ENCODE measurements around the gene PPFIBP1. TPM values are rescaled to one million over a fixed set of nuclear protein-coding genes. Genes with fewer than 3 reads are reported as not detected.

PPFIBP1 gene
- total RNA-seq, 5 donors from 2014 or later (not counting 1 experiment from before 2014, with no cell fraction given): 4.1 to 6.1 (median 5.8) TPM

DNA sequence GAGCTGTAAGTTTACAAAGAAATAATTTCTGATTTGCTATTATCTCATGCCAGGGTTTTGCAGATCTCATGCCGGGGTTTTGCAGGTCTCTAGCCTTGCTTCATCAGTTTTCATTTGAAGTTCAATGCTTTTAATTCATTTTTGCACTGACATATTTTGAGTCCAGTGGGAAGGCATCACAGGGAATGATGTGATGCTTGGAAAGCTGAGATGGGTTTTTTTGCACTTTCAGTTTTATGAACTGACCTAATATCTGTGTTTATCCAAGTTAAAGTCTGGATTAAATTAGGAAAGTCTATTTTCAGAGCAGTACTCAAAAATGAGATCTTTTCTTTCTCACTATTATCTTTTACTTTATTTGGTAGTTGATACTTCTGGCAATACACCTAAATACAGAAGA, 148.6 kb downstream of the PPFIBP1 start:
- Mint-ChIP-seq H3K27ac (no peak overlapping the region), H3K36me3 (peaks cover 20% of the 10 kb centered on the region), H3K9me3 (no peaks in the 10 kb centered on the region), H3K4me1 (no peaks in the 10 kb centered on the region), H3K27me3 (no peaks in the 10 kb centered on the region), H3K4me3 (no peak overlapping the region)
- ATAC-seq (replicated peaks in 1 of 4) (no peak), DNase-seq (no peak)
- Histone ChIP-seq H3K4me3 (ENCODE audit: control insufficient read depth in 1 of 2, extremely low read depth in 1 of 2, low read length in 1 of 2) (no peak overlapping the region), H3K9me3 (no peaks in the 10 kb centered on the region), H3K27ac (ENCODE audit: low read length) (no peak overlapping the region), H3K36me3 (ENCODE audit: control insufficient read depth in 2 of 2, extremely low read depth in 1 of 2, insufficient read depth in 1 of 2, low read length in 1 of 2) (no peaks in the 10 kb centered on the region), H3K27me3 (replicated peaks in 1 of 2; ENCODE audit: control insufficient read depth in 2 of 2, extremely low read depth in 1 of 2, insufficient read depth in 2 of 2, low read length in 1 of 2) (no peaks in the 10 kb centered on the region), H3K4me1 (ENCODE audit: control insufficient read depth in 1 of 2, extremely low read depth in 1 of 2, insufficient read depth in 2 of 2, low read length in 2 of 2) (no peaks in the 10 kb centered on the region)
- ChIA-PET CTCF (no interaction called here), POLR2A (no interaction called here)
- 100% methylated on average over 1 of the region's 1 CpG for WGBS (ENCODE audit: insufficient coverage)

DNA sequence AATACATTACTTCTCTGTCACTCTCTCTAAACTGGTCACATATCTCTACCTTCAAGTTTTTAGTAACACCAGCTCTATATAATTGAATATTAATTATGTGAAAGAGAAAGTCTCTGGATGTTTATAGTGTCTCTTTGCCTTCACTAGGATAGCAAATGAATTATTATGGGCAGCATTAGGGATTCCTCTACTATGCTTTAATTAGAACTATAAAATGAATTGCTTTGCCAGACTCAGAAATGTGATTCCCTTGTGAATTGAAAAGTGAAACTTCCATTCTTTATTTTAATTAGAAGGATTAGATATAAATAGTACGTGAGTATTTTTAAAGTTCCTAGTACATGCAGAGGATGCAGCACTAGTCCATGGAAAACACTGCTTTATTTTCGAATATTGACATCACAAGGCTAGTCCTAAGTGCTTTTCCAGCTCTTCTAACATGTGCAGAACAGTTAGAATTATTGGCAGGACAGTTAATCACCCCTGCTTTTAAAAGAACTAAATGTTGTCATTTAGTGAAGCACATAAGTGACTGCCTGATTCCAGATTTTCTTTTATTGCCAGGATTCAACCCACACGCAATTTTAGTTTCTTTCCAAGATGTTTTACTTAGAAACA, 149.2 kb downstream of the PPFIBP1 start:
- Mint-ChIP-seq H3K36me3 (peaks cover 14% of the 10 kb centered on the region), H3K27ac (no peak overlapping the region), H3K27me3 (no peaks in the 10 kb centered on the region), H3K4me3 (no peak overlapping the region), H3K4me1 (no peaks in the 10 kb centered on the region), H3K9me3 (no peaks in the 10 kb centered on the region)
- POLR2A ChIA-PET: interaction anchor here in 1 of 2 donors (0.6 kb wide), 1 partner anchor 14 kb away, joined by 4 read pairs; no protein-coding TSS in a partner anchor
- no peaks in the 10 kb centered on the region for H3K36me3 ChIP-seq (ENCODE audit: control insufficient read depth in 2 of 2, extremely low read depth in 1 of 2, insufficient read depth in 1 of 2, low read length in 1 of 2)
- no peak for DNase-seq
- WGBS (ENCODE audit: insufficient coverage): 64% methylated on average over 2 of the region's 3 CpGs
- no peaks in the 10 kb centered on the region for H3K9me3 ChIP-seq
- H3K27ac ChIP-seq (ENCODE audit: low read length): no peak overlapping the region
- no peak overlapping the region for H3K4me3 ChIP-seq (ENCODE audit: control insufficient read depth in 1 of 2, extremely low read depth in 1 of 2, low read length in 1 of 2)
- H3K4me1 ChIP-seq (ENCODE audit: control insufficient read depth in 1 of 2, extremely low read depth in 1 of 2, insufficient read depth in 2 of 2, low read length in 2 of 2): no peaks in the 10 kb centered on the region
- no peaks in the 10 kb centered on the region for H3K27me3 ChIP-seq (replicated peaks in 1 of 2; ENCODE audit: control insufficient read depth in 2 of 2, extremely low read depth in 1 of 2, insufficient read depth in 2 of 2, low read length in 1 of 2)
- CTCF ChIA-PET: no interaction called here
- ATAC-seq (replicated peaks in 1 of 4): no peak

GRCh38 chr12:27674989-27675388, 151.0 kb downstream of the PPFIBP1 start:
- ChIA-PET POLR2A (no interaction called here), CTCF (no interaction called here)
- Mint-ChIP-seq H3K27me3 (no peaks in the 10 kb centered on the region), H3K4me3 (no peak overlapping the region), H3K4me1 (no peaks in the 10 kb centered on the region), H3K27ac (no peak overlapping the region), H3K9me3 (no peaks in the 10 kb centered on the region), H3K36me3 (peaks cover 11% of the 10 kb centered on the region)
- no CpG with 5 or more reads among the region's 2 CpGs for WGBS (ENCODE audit: insufficient coverage)
- no peaks in the 10 kb centered on the region for H3K36me3 ChIP-seq (ENCODE audit: control insufficient read depth in 2 of 2, extremely low read depth in 1 of 2, insufficient read depth in 1 of 2, low read length in 1 of 2)
- no peak overlapping the region for H3K4me3 ChIP-seq (ENCODE audit: control insufficient read depth in 1 of 2, extremely low read depth in 1 of 2, low read length in 1 of 2)
- H3K27me3 ChIP-seq (replicated peaks in 1 of 2; ENCODE audit: control insufficient read depth in 2 of 2, extremely low read depth in 1 of 2, insufficient read depth in 2 of 2, low read length in 1 of 2): no peaks in the 10 kb centered on the region
- H3K9me3 ChIP-seq: no peaks in the 10 kb centered on the region
- no peaks in the 10 kb centered on the region for H3K4me1 ChIP-seq (ENCODE audit: control insufficient read depth in 1 of 2, extremely low read depth in 1 of 2, insufficient read depth in 2 of 2, low read length in 2 of 2)
- H3K27ac ChIP-seq (ENCODE audit: low read length): no peak overlapping the region
- ATAC-seq (replicated peaks in 1 of 4) (no peak), DNase-seq (no peak)

DNA sequence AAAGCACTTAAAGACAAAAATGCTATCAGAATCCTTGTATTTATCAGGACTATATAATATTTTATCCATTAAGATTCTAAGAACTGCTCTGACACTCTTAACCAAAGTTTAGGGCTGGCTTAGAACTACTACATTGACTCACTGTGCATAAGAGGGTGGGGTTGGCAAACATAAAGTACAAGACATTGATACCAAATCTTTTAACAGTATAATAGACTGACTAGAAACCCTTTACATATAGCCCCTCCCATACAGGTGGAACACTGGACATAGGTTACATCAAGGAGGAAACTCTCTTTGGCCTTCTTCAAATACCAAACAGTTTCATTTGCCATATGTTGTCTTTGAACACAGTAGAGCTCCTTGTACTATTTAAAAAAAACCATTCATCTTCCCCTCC, 156.6 kb downstream of the PPFIBP1 start:
- Histone ChIP-seq H3K4me3 (ENCODE audit: control insufficient read depth in 1 of 2, extremely low read depth in 1 of 2, low read length in 1 of 2) (no peak overlapping the region), H3K27ac (ENCODE audit: low read length) (no peak overlapping the region), H3K4me1 (ENCODE audit: control insufficient read depth in 1 of 2, extremely low read depth in 1 of 2, insufficient read depth in 2 of 2, low read length in 2 of 2) (no peaks in the 10 kb centered on the region), H3K27me3 (replicated peaks in 1 of 2; ENCODE audit: control insufficient read depth in 2 of 2, extremely low read depth in 1 of 2, insufficient read depth in 2 of 2, low read length in 1 of 2) (no peaks in the 10 kb centered on the region), H3K36me3 (ENCODE audit: control insufficient read depth in 2 of 2, extremely low read depth in 1 of 2, insufficient read depth in 1 of 2, low read length in 1 of 2) (no peaks in the 10 kb centered on the region), H3K9me3 (no peaks in the 10 kb centered on the region)
- H3K27me3 Mint-ChIP-seq: no peaks in the 10 kb centered on the region
- ChIA-PET POLR2A (no interaction called here), CTCF (no interaction called here)
- no peak overlapping the region for H3K4me3 Mint-ChIP-seq
- H3K9me3 Mint-ChIP-seq: no peaks in the 10 kb centered on the region
- DNase-seq: no peak
- ATAC-seq (replicated peaks in 1 of 4): no peak
- no peaks in the 10 kb centered on the region for H3K4me1 Mint-ChIP-seq
- H3K36me3 Mint-ChIP-seq: peaks cover 13% of the 10 kb centered on the region
- H3K27ac Mint-ChIP-seq: no peak overlapping the region

- WGBS (ENCODE audit: insufficient coverage): no CpG with 5 or more reads among the region's 2 CpGs
- no peak overlapping the region for H3K4me3 Mint-ChIP-seq
- CTCF ChIA-PET: interaction anchor here in 1 of 2 donors (0.6 kb wide), 1 partner anchor 182 kb away, joined by 4 read pairs; no protein-coding TSS in a partner anchor
Observed at GRCh38 chr12:27682534-27682933, 158.5 kb downstream of the PPFIBP1 start.

GRCh38 chr12:27685274-27685673, 161.3 kb downstream of the PPFIBP1 start:
- no CpG with 5 or more reads among the region's 2 CpGs for WGBS (ENCODE audit: insufficient coverage)
- no peaks in the 10 kb centered on the region for H3K9me3 Mint-ChIP-seq
- H3K27me3 ChIP-seq (replicated peaks in 1 of 2; ENCODE audit: control insufficient read depth in 2 of 2, extremely low read depth in 1 of 2, insufficient read depth in 2 of 2, low read length in 1 of 2): no peaks in the 10 kb centered on the region
- H3K36me3 Mint-ChIP-seq: peaks cover 22% of the 10 kb centered on the region
- ATAC-seq (replicated peaks in 1 of 4) (no peak), DNase-seq (no peak)
- no peak overlapping the region for H3K4me3 Mint-ChIP-seq
- ChIA-PET CTCF (no interaction called here), POLR2A (interaction anchor here in 1 of 2 donors (0.6 kb wide), 1 partner anchor 44 kb away, joined by 3 read pairs; no protein-coding TSS in a partner anchor)
- no peak overlapping the region for H3K4me3 ChIP-seq (ENCODE audit: control insufficient read depth in 1 of 2, extremely low read depth in 1 of 2, low read length in 1 of 2)
- H3K4me1 Mint-ChIP-seq: no peaks in the 10 kb centered on the region
- no peaks in the 10 kb centered on the region for H3K4me1 ChIP-seq (ENCODE audit: control insufficient read depth in 1 of 2, extremely low read depth in 1 of 2, insufficient read depth in 2 of 2, low read length in 2 of 2)
- H3K9me3 ChIP-seq: no peaks in the 10 kb centered on the region
- H3K27me3 Mint-ChIP-seq: no peaks in the 10 kb centered on the region
- no peaks in the 10 kb centered on the region for H3K36me3 ChIP-seq (ENCODE audit: control insufficient read depth in 2 of 2, extremely low read depth in 1 of 2, insufficient read depth in 1 of 2, low read length in 1 of 2)
- no peak overlapping the region for H3K27ac Mint-ChIP-seq
- no peak overlapping the region for H3K27ac ChIP-seq (ENCODE audit: low read length)

More at GRCh38 chr12:27682534-27682933, 158.5 kb downstream of the PPFIBP1 start:
- no peaks in the 10 kb centered on the region for H3K36me3 ChIP-seq (ENCODE audit: control insufficient read depth in 2 of 2, extremely low read depth in 1 of 2, insufficient read depth in 1 of 2, low read length in 1 of 2)
- POLR2A ChIA-PET: no interaction called here
- DNase-seq: no peak
- H3K27me3 Mint-ChIP-seq: no peaks in the 10 kb centered on the region
- H3K36me3 Mint-ChIP-seq: peaks cover 9% of the 10 kb centered on the region
- ATAC-seq (replicated peaks in 1 of 4): no peak
- H3K9me3 ChIP-seq: no peaks in the 10 kb centered on the region
- no peaks in the 10 kb centered on the region for H3K27me3 ChIP-seq (replicated peaks in 1 of 2; ENCODE audit: control insufficient read depth in 2 of 2, extremely low read depth in 1 of 2, insufficient read depth in 2 of 2, low read length in 1 of 2)
- H3K4me1 Mint-ChIP-seq: no peaks in the 10 kb centered on the region
- no peak overlapping the region for H3K27ac ChIP-seq (ENCODE audit: low read length)
- H3K4me1 ChIP-seq (ENCODE audit: control insufficient read depth in 1 of 2, extremely low read depth in 1 of 2, insufficient read depth in 2 of 2, low read length in 2 of 2): no peaks in the 10 kb centered on the region
- no peaks in the 10 kb centered on the region for H3K9me3 Mint-ChIP-seq
- H3K27ac Mint-ChIP-seq: no peak overlapping the region
- H3K4me3 ChIP-seq (ENCODE audit: control insufficient read depth in 1 of 2, extremely low read depth in 1 of 2, low read length in 1 of 2): no peak overlapping the region

GRCh38 chr12:27686147-27686546, 162.1 kb downstream of the PPFIBP1 start:
- CTCF ChIA-PET: no interaction called here
- Mint-ChIP-seq H3K9me3 (no peaks in the 10 kb centered on the region), H3K27me3 (no peaks in the 10 kb centered on the region), H3K4me3 (no peak overlapping the region), H3K4me1 (no peaks in the 10 kb centered on the region), H3K27ac (no peak overlapping the region), H3K36me3 (peaks cover 19% of the 10 kb centered on the region)
- DNase-seq (no peak), ATAC-seq (replicated peaks in 1 of 4) (no peak)
- no peaks in the 10 kb centered on the region for H3K36me3 ChIP-seq (ENCODE audit: control insufficient read depth in 2 of 2, extremely low read depth in 1 of 2, insufficient read depth in 1 of 2, low read length in 1 of 2)
- H3K27ac ChIP-seq (ENCODE audit: low read length): no peak overlapping the region
- H3K4me3 ChIP-seq (ENCODE audit: control insufficient read depth in 1 of 2, extremely low read depth in 1 of 2, low read length in 1 of 2): no peak overlapping the region
- no peaks in the 10 kb centered on the region for H3K4me1 ChIP-seq (ENCODE audit: control insufficient read depth in 1 of 2, extremely low read depth in 1 of 2, insufficient read depth in 2 of 2, low read length in 2 of 2)
- POLR2A ChIA-PET: interaction anchor here in 1 of 2 donors (0.7 kb wide), 1 partner anchor 42 kb away, joined by 3 read pairs; no protein-coding TSS in a partner anchor
- no peaks in the 10 kb centered on the region for H3K9me3 ChIP-seq
- H3K27me3 ChIP-seq (replicated peaks in 1 of 2; ENCODE audit: control insufficient read depth in 2 of 2, extremely low read depth in 1 of 2, insufficient read depth in 2 of 2, low read length in 1 of 2): no peaks in the 10 kb centered on the region
